Fibroblast of villous mesenchyme (primary cell): ENCODE measurements around the gene ADAM12. TPM values are rescaled to one million over a fixed set of nuclear protein-coding genes. Genes with fewer than 3 reads are reported as not detected.
A peak's percentile ranks its signal among the peaks of the same experiment; 100 is the strongest.

Experiments
- DNase-seq: peaks from one replicate; pipeline ENCODE4 v3.0.0-alpha.2; 2010; ENCODE audit warnings: low read depth
- H3K4me3 ChIP-seq: 2 replicates; pipeline ENCODE4 v1.5.1; 2011; ENCODE audit warnings: low read depth, mild to moderate bottlenecking, low read length
- CTCF ChIP-seq: IDR thresholded peaks from 2 replicates; pipeline ENCODE4 v1.5.1; 2012; ENCODE audit warnings: low read depth, mild to moderate bottlenecking, low read length; ENCODE audit not compliant: insufficient read depth
- total RNA-seq: library from RNA; depleted of rRNA; stranded (reverse); fragments of >200 nt; gene quantifications from 2 replicates; pipeline ENCODE4 v1.2.3, GENCODE V29; 2012

The ADAM12 gene
- total RNA-seq, 1 donor, result 22.5 TPM

GRCh38 chr10:126062131-126063032 lies 325.9 kb downstream of the ADAM12 start:
- peak; percentile 95 for DNase-seq
- TF ChIP-seq CTCF, result no peak
- no peak overlapping the region for H3K4me3 ChIP-seq

- H3K4me3 ChIP-seq, result no peak overlapping the region
- TF ChIP-seq CTCF, result no peak
- no peak for DNase-seq
Observed at GRCh38 chr10:126061526-126061925, 326.8 kb downstream of the ADAM12 start.

GRCh38 chr10:126060261-126060931 lies 327.9 kb downstream of the ADAM12 start:
- DNase-seq, result peak; percentile 67
- H3K4me3 ChIP-seq, result no peak overlapping the region
- no peak for TF ChIP-seq CTCF

GRCh38 chr10:126059076-126059826 lies 329.0 kb downstream of the ADAM12 start:
- H3K4me3 ChIP-seq, result no peak overlapping the region
- no peak for TF ChIP-seq CTCF
- peak; percentile 88 for DNase-seq

- no peak overlapping the region for H3K4me3 ChIP-seq
- TF ChIP-seq CTCF, result no peak
- peak; percentile 55 for DNase-seq
Observed at GRCh38 chr10:126058507-126058906, 329.8 kb downstream of the ADAM12 start.

GRCh38 chr10:126058104-126058503 lies 330.2 kb downstream of the ADAM12 start:
- TF ChIP-seq CTCF, result no peak
- H3K4me3 ChIP-seq, result no peak overlapping the region
- DNase-seq, result no peak
